H9 (cell line): Measurements from ENCODE around the gene MAGI1. TPM values are rescaled to one million over a fixed set of nuclear protein-coding genes. Genes with fewer than 3 reads are reported as not detected.

Source experiments
- DNase-seq: peaks from one replicate; pipeline ENCODE4 v3.0.0-alpha.2; 2017
- H2AFZ ChIP-seq: one replicate; pipeline ENCODE4 v1.6.1; 2013; ENCODE audit warnings: mild to moderate bottlenecking, low read length, control low read depth, moderate library complexity
- H2AK5ac ChIP-seq: 2 replicates; pipeline ENCODE4 v1.6.1; 2013; ENCODE audit warnings: low read length, control low read depth, mixed read lengths; ENCODE audit not compliant: insufficient read length
- H2BK120ac ChIP-seq: one replicate; pipeline ENCODE4 v1.6.1; 2013; ENCODE audit warnings: low read depth, mild to moderate bottlenecking, low read length, control low read depth, inconsistent platforms; ENCODE audit not compliant: poor library complexity, severe bottlenecking
- H2BK12ac ChIP-seq: 2 replicates; pipeline ENCODE4 v1.6.1; 2013; ENCODE audit warnings: low read length, control low read depth, mixed read lengths, low read depth; ENCODE audit not compliant: insufficient read length
- H2BK15ac ChIP-seq: 2 replicates; pipeline ENCODE4 v1.6.1; 2013; ENCODE audit warnings: low read depth, low read length, control low read depth
- H2BK20ac ChIP-seq: one replicate; pipeline ENCODE4 v1.6.1; 2013; ENCODE audit warnings: low read depth, mild to moderate bottlenecking, low read length, control low read depth, inconsistent platforms; ENCODE audit not compliant: poor library complexity, severe bottlenecking
- H2BK5ac ChIP-seq: 2 replicates; pipeline ENCODE4 v1.6.1; 2013; ENCODE audit warnings: low read length, control low read depth, mixed read lengths; ENCODE audit not compliant: insufficient read length
- H3K14ac ChIP-seq: 2 replicates; pipeline ENCODE4 v1.6.1; 2013; ENCODE audit warnings: low read length, control low read depth; ENCODE audit not compliant: insufficient read depth
- H3K18ac ChIP-seq: 2 replicates; pipeline ENCODE4 v1.6.1; 2013; ENCODE audit warnings: low read depth, mild to moderate bottlenecking, mixed read lengths, low read length, control low read depth; ENCODE audit not compliant: insufficient read length
- H3K23ac ChIP-seq: 2 replicates; pipeline ENCODE4 v1.6.1; 2013; ENCODE audit warnings: low read length, control low read depth, mixed read lengths, low read depth; ENCODE audit not compliant: insufficient read length
- H3K23me2 ChIP-seq: 2 replicates; pipeline ENCODE4 v1.6.1; 2013; ENCODE audit warnings: low read depth, mild to moderate bottlenecking, mixed read lengths, low read length, control low read depth; ENCODE audit not compliant: insufficient read length, poor library complexity, severe bottlenecking
- H3K27ac ChIP-seq: 2 replicates; pipeline ENCODE4 v1.5.1; 2013; ENCODE audit warnings: low read length, control low read depth, mixed read lengths, low read depth; ENCODE audit not compliant: insufficient read length
- H3K27me3 ChIP-seq: 2 replicates; pipeline ENCODE4 v1.6.1; 2013; ENCODE audit warnings: low read length, control low read depth, inconsistent platforms; ENCODE audit not compliant: insufficient read depth
- H3K4ac ChIP-seq: 2 replicates; pipeline ENCODE4 v1.6.1; 2013; ENCODE audit warnings: low read depth, mild to moderate bottlenecking, control low read depth, inconsistent platforms, low read length, moderate library complexity
- H3K4me1 ChIP-seq: 2 replicates; pipeline ENCODE4 v1.6.1; 2013; ENCODE audit warnings: low read length, control low read depth, inconsistent platforms; ENCODE audit not compliant: insufficient read depth
- H3K4me2 ChIP-seq: 2 replicates; pipeline ENCODE4 v1.6.1; 2013; ENCODE audit warnings: low read length, control low read depth, mixed read lengths; ENCODE audit not compliant: insufficient read length, insufficient read depth
- H3K56ac ChIP-seq: 2 replicates; pipeline ENCODE4 v1.6.1; 2013; ENCODE audit warnings: low read depth, mild to moderate bottlenecking, mixed read lengths, low read length, control low read depth; ENCODE audit not compliant: insufficient read length
- H3K79me1 ChIP-seq: 2 replicates; pipeline ENCODE4 v1.6.1; 2013; ENCODE audit warnings: low read depth, mild to moderate bottlenecking, moderate library complexity, low read length, control low read depth, inconsistent platforms; ENCODE audit not compliant: insufficient read depth, poor library complexity, severe bottlenecking
- H3K79me2 ChIP-seq: 2 replicates; pipeline ENCODE4 v1.6.1; 2013; ENCODE audit warnings: low read length, control low read depth, inconsistent platforms; ENCODE audit not compliant: insufficient read depth
- H3K9ac ChIP-seq: 2 replicates; pipeline ENCODE4 v1.6.1; 2013; ENCODE audit warnings: low read length, control low read depth, mixed read lengths; ENCODE audit not compliant: insufficient read length; ENCODE audit errors: extremely low read depth
- H3K9me3 ChIP-seq: one replicate; pipeline ENCODE4 v1.6.1; 2013; ENCODE audit warnings: low read depth, low read length, inconsistent platforms; ENCODE audit not compliant: control insufficient read depth
- H3T11ph ChIP-seq: one replicate; pipeline ENCODE4 v1.6.1; 2013; ENCODE audit warnings: mild to moderate bottlenecking, low read length, control low read depth, inconsistent platforms
- H4K20me1 ChIP-seq: one replicate; pipeline ENCODE4 v1.6.1; 2013; ENCODE audit not compliant: control insufficient read depth, insufficient read length, insufficient read depth
- H4K5ac ChIP-seq: 2 replicates; pipeline ENCODE4 v1.6.1; 2013; ENCODE audit warnings: low read depth, mild to moderate bottlenecking, mixed read lengths, low read length, control low read depth; ENCODE audit not compliant: insufficient read length
- H4K8ac ChIP-seq: replicated peaks from 2 replicates; pipeline ENCODE4 v1.6.1; 2013; ENCODE audit warnings: low read length, control low read depth, mixed read lengths, low read depth; ENCODE audit not compliant: insufficient read length
- H4K91ac ChIP-seq: 2 replicates; pipeline ENCODE4 v1.6.1; 2013; ENCODE audit warnings: low read depth, mild to moderate bottlenecking, moderate library complexity, mixed read lengths, low read length, control low read depth; ENCODE audit not compliant: insufficient read length
- H3K27ac Mint-ChIP-seq, 3 experiments: 2 replicates in 2 of 3; 3 replicates in 1 of 3; pipeline ENCODE4 v1.8.0; 2020 to 2021; ENCODE audit warnings: mixed read lengths in 3 of 3, mild to moderate bottlenecking in 1 of 3, moderate library complexity in 1 of 3
- H3K27me3 Mint-ChIP-seq: 2 replicates; pipeline ENCODE4 v1.8.0; 2021; ENCODE audit warnings: low read depth, mild to moderate bottlenecking, moderate library complexity, mixed read lengths
- H3K36me3 Mint-ChIP-seq, 3 experiments: 2 replicates in 2 of 3; 3 replicates in 1 of 3; pipeline ENCODE4 v1.8.0; 2020 to 2021; ENCODE audit warnings: low read depth in 3 of 3, mixed read lengths in 3 of 3; ENCODE audit not compliant: insufficient read depth in 1 of 3
- H3K4me1 Mint-ChIP-seq, 2 experiments: 2 replicates each; pipeline ENCODE4 v1.8.0; 2020; ENCODE audit warnings: mixed read lengths in 2 of 2
- H3K4me3 Mint-ChIP-seq, 2 experiments: 2 replicates in 1 of 2; 3 replicates in 1 of 2; pipeline ENCODE4 v1.8.0; 2020 to 2021; ENCODE audit warnings: mild to moderate bottlenecking in 2 of 2, mixed read lengths in 2 of 2, moderate library complexity in 1 of 2
- H3K9me3 Mint-ChIP-seq, 2 experiments: 2 replicates in 1 of 2; 3 replicates in 1 of 2; pipeline ENCODE4 v1.8.0; 2020; ENCODE audit warnings: mild to moderate bottlenecking in 2 of 2, mixed read lengths in 2 of 2, moderate library complexity in 1 of 2
- WGBS: extraction: QIAGEN DNeasy Blood & Tissue Kit; methylation state at CpG from one replicate; pipeline ENCODE4 v1.1.7; 2013; ENCODE audit warnings: missing lambda C conversion rate, low lambda C conversion rate, mixed read lengths; ENCODE audit not compliant: insufficient read length; ENCODE audit errors: extremely low coverage; 5-methylcytosine and 5-hydroxymethylcytosine counted together
- total RNA-seq: library from RNA; stranded (reverse); gene quantifications from 2 replicates; pipeline ENCODE4 v1.2.1, GENCODE V29; 2021
- TF ChIP-seq, protein P1 (sequence below): fragments of 200-600 bp; sonication (generic); conservative IDR thresholded peaks from 3 replicates; pipeline ENCODE4 v1.8.0; 2021; ENCODE audit warnings: antibody characterized with exemption, mild to moderate bottlenecking

Gene MAGI1
- total RNA-seq, 1 experiment from 2014 or later = 65.7 TPM

DNA sequence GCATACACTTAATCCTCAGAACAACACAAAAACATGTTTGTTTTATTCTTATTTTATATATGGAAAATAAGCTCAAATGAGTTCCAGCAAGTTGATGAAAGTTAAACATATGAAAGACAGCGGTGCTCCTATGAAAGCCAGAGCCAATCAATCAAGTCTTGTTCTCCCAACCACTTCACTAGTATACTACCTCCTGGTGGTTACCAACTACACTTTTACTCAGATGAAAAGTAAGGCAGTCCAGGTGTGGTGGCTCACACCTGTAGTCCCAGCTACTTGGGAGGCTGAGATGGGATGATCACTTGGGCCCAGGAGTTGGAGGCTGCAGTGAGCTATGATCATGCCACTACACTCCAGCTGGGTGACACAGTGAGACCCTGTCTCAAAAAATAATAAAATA, 66.0 kb downstream of the MAGI1 start:
- Mint-ChIP-seq H3K4me1 (peaks cover 16 to 29% of the 10 kb centered on the region in 2 experiments), H3K9me3 (no peaks in the 10 kb centered on the region), H3K27ac (no peak overlapping the region), H3K27me3 (no peaks in the 10 kb centered on the region), H3K4me3 (no peak overlapping the region), H3K36me3 (peaks cover 3 to 18% (median 10%) of the 10 kb centered on the region in 3 experiments; a peak in 5 of 7 replicates)
- no peak overlapping the region for H4K8ac ChIP-seq
- H3T11ph ChIP-seq = no peak overlapping the region
- H3K79me2 ChIP-seq = peaks cover 3% of the 10 kb centered on the region; the same call in 1 of the 2 replicates
- H4K20me1 ChIP-seq = no peaks in the 10 kb centered on the region
- no peak overlapping the region for H3K14ac ChIP-seq
- no peaks in the 10 kb centered on the region for H3K9me3 ChIP-seq
- no peak overlapping the region for H4K5ac ChIP-seq
- TF ChIP-seq, protein P1, sequence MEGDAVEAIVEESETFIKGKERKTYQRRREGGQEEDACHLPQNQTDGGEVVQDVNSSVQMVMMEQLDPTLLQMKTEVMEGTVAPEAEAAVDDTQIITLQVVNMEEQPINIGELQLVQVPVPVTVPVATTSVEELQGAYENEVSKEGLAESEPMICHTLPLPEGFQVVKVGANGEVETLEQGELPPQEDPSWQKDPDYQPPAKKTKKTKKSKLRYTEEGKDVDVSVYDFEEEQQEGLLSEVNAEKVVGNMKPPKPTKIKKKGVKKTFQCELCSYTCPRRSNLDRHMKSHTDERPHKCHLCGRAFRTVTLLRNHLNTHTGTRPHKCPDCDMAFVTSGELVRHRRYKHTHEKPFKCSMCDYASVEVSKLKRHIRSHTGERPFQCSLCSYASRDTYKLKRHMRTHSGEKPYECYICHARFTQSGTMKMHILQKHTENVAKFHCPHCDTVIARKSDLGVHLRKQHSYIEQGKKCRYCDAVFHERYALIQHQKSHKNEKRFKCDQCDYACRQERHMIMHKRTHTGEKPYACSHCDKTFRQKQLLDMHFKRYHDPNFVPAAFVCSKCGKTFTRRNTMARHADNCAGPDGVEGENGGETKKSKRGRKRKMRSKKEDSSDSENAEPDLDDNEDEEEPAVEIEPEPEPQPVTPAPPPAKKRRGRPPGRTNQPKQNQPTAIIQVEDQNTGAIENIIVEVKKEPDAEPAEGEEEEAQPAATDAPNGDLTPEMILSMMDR = peak; percentile 44; the same call in 2 of the 3 replicates
- no peak overlapping the region for H3K23ac ChIP-seq
- no peak overlapping the region for H3K27ac ChIP-seq
- no peaks in the 10 kb centered on the region for H3K23me2 ChIP-seq
- H3K27me3 ChIP-seq = no peaks in the 10 kb centered on the region
- peaks cover 2% of the 10 kb centered on the region for H3K79me1 ChIP-seq
- no peak overlapping the region for H2BK15ac ChIP-seq
- no peak overlapping the region for H3K4ac ChIP-seq
- no CpG with 5 or more reads among the region's 1 CpG for WGBS
- no peak for DNase-seq
- no peak overlapping the region for H3K56ac ChIP-seq
- H3K9ac ChIP-seq = no peak overlapping the region
- no peak overlapping the region for H3K18ac ChIP-seq
- H3K4me1 ChIP-seq = peaks cover 6% of the 10 kb centered on the region
- H2BK120ac ChIP-seq = no peak overlapping the region
- no peak overlapping the region for H2BK20ac ChIP-seq
- H3K4me2 ChIP-seq = no peak overlapping the region
- H2AK5ac ChIP-seq = no peak overlapping the region
- H2AFZ ChIP-seq = no peak overlapping the region
- H2BK5ac ChIP-seq = no peak overlapping the region
- no peak overlapping the region for H2BK12ac ChIP-seq
- no peak overlapping the region for H4K91ac ChIP-seq
